ENCODE measurements around the gene FXN.

FXN gene

GRCh38 chr9:69137311-69137710 lies 101.8 kb downstream of the FXN start:
- H3K4me2 ChIP-seq (ENCODE audit: low read depth, low read length, poor library complexity, severe bottlenecking), result no peak overlapping the region
- H3K9me2 ChIP-seq (replicated peaks; ENCODE audit: insufficient read depth, low read length), result no peaks in the 10 kb centered on the region
- no peaks in the 10 kb centered on the region for H4K20me1 ChIP-seq (ENCODE audit: low read depth, low read length)
- no peak for TF ChIP-seq CTCF (IDR thresholded peaks at IDR 0.05; ENCODE audit: insufficient read depth, low read length, poor library complexity, severe bottlenecking)
- no peak for TF ChIP-seq EZH2phosphoT487 (conservative IDR thresholded peaks at IDR 0.05; ENCODE audit: low read length)
- H3K27me3 ChIP-seq (ENCODE audit: low read length), result no peaks in the 10 kb centered on the region
- no peaks in the 10 kb centered on the region for H3K9me3 ChIP-seq (ENCODE audit: insufficient read depth, low read length)
- H3K36me3 ChIP-seq (ENCODE audit: low read length), result no peaks in the 10 kb centered on the region
- no peak overlapping the region for H3K27ac ChIP-seq (ENCODE audit: low read depth, low read length)
- H3F3A ChIP-seq (ENCODE audit: insufficient read depth), result no peaks in the 10 kb centered on the region
- no peak overlapping the region for H3K4me3 ChIP-seq (ENCODE audit: insufficient read depth, low read length, poor library complexity, severe bottlenecking)
- no peaks in the 10 kb centered on the region for H3K79me2 ChIP-seq (ENCODE audit: insufficient read depth, low read length)
- H3K9ac ChIP-seq (ENCODE audit: low read length), result no peak overlapping the region
- H2AFZ ChIP-seq (ENCODE audit: low read depth, low read length, severe bottlenecking), result no peak overlapping the region

GRCh38 chr9:69139596-69139995 lies 104.0 kb downstream of the FXN start:
- Histone ChIP-seq H3K27me3 (ENCODE audit: low read length) (no peaks in the 10 kb centered on the region), H3K9me3 (ENCODE audit: insufficient read depth, low read length) (no peaks in the 10 kb centered on the region), H2AFZ (ENCODE audit: low read depth, low read length, severe bottlenecking) (no peak overlapping the region), H4K20me1 (ENCODE audit: low read depth, low read length) (no peaks in the 10 kb centered on the region), H3K79me2 (ENCODE audit: insufficient read depth, low read length) (no peaks in the 10 kb centered on the region), H3K9ac (ENCODE audit: low read length) (no peak overlapping the region), H3K4me3 (ENCODE audit: insufficient read depth, low read length, poor library complexity, severe bottlenecking) (no peak overlapping the region), H3K27ac (ENCODE audit: low read depth, low read length) (no peak overlapping the region), H3K4me2 (ENCODE audit: low read depth, low read length, poor library complexity, severe bottlenecking) (no peak overlapping the region), H3K36me3 (ENCODE audit: low read length) (no peaks in the 10 kb centered on the region), H3K9me2 (replicated peaks; ENCODE audit: insufficient read depth, low read length) (no peaks in the 10 kb centered on the region), H3F3A (ENCODE audit: insufficient read depth) (no peaks in the 10 kb centered on the region)
- TF ChIP-seq CTCF (IDR thresholded peaks at IDR 0.05; ENCODE audit: insufficient read depth, low read length, poor library complexity, severe bottlenecking), result no peak
- TF ChIP-seq EZH2phosphoT487 (conservative IDR thresholded peaks at IDR 0.05; ENCODE audit: low read length), result no peak

- no peaks in the 10 kb centered on the region for H3K79me2 ChIP-seq (ENCODE audit: insufficient read depth, low read length)
These were observed 104.7 kb downstream of the FXN start for GRCh38 chr9:69140123-69140735.

More at GRCh38 chr9:69140123-69140735, 104.7 kb downstream of the FXN start:
- Histone ChIP-seq H3K9me3 (ENCODE audit: insufficient read depth, low read length) (no peaks in the 10 kb centered on the region), H3K9ac (ENCODE audit: low read length) (no peak overlapping the region), H4K20me1 (ENCODE audit: low read depth, low read length) (no peaks in the 10 kb centered on the region), H3K4me3 (ENCODE audit: insufficient read depth, low read length, poor library complexity, severe bottlenecking) (no peak overlapping the region), H3K27me3 (ENCODE audit: low read length) (no peaks in the 10 kb centered on the region), H3K4me2 (ENCODE audit: low read depth, low read length, poor library complexity, severe bottlenecking) (no peak overlapping the region), H3K9me2 (replicated peaks; ENCODE audit: insufficient read depth, low read length) (no peaks in the 10 kb centered on the region), H2AFZ (ENCODE audit: low read depth, low read length, severe bottlenecking) (no peak overlapping the region), H3K36me3 (ENCODE audit: low read length) (no peaks in the 10 kb centered on the region), H3F3A (ENCODE audit: insufficient read depth) (no peaks in the 10 kb centered on the region), H3K27ac (ENCODE audit: low read depth, low read length) (no peak overlapping the region)
- no peak for TF ChIP-seq EZH2phosphoT487 (conservative IDR thresholded peaks at IDR 0.05; ENCODE audit: low read length)
- TF ChIP-seq CTCF (IDR thresholded peaks at IDR 0.05; ENCODE audit: insufficient read depth, low read length, poor library complexity, severe bottlenecking), result no peak
